Activated CD4-positive, alpha-beta T cell treated with anti-CD3 and anti-CD28 coated beads, Interleukin-2, amount 10 ng/mL, durations not matched to agents 24 days and 14 days (primary cell): ENCODE results near the gene ITGB8. TPM values are rescaled to one million over a fixed set of nuclear protein-coding genes. Genes with fewer than 3 reads are reported as not detected.
A peak's percentile ranks its signal among the peaks of the same experiment; 100 is the strongest.

ENCODE experiments used
- DNase-seq: peaks from one replicate; pipeline ENCODE4 v3.0.0; 2022
- H3K27ac Mint-ChIP-seq: one replicate; pipeline ENCODE4 v1.8.0; 2022; ENCODE audit warnings: mild to moderate bottlenecking, mixed read lengths
- H3K27me3 Mint-ChIP-seq: one replicate; pipeline ENCODE4 v1.8.0; 2022; ENCODE audit warnings: mixed read lengths
- H3K36me3 Mint-ChIP-seq: one replicate; pipeline ENCODE4 v1.8.0; 2022; ENCODE audit warnings: low read depth, mild to moderate bottlenecking, mixed read lengths
- H3K4me1 Mint-ChIP-seq: one replicate; pipeline ENCODE4 v1.8.0; 2021; ENCODE audit warnings: mixed read lengths
- H3K4me3 Mint-ChIP-seq: one replicate; pipeline ENCODE4 v1.8.0; 2022; ENCODE audit warnings: mild to moderate bottlenecking, moderate library complexity, mixed read lengths
- H3K9me3 Mint-ChIP-seq: one replicate; pipeline ENCODE4 v1.8.0; 2021; ENCODE audit warnings: mixed read lengths
- intact Hi-C: fragments of 100-400 bp; cut with micrococcal nuclease; formaldehyde crosslinking; loops from one replicate; pipeline ENCODE4 v1.15.1; 2023
- total RNA-seq: library from RNA; stranded (reverse); gene quantifications from 2 replicates; pipeline ENCODE4 v1.2.3, GENCODE V29; 2022

The ITGB8 gene
- total RNA-seq, 1 donor from 2014 or later = not detected

GRCh38 chr7:20314198-20314597 is 16.5 kb upstream of the ITGB8 start:
- Mint-ChIP-seq H3K9me3 (no peaks in the 10 kb centered on the region), H3K36me3 (no peaks in the 10 kb centered on the region), H3K27ac (no peak overlapping the region), H3K4me1 (no peaks in the 10 kb centered on the region), H3K27me3 (peaks cover 9% of the 10 kb centered on the region), H3K4me3 (no peak overlapping the region)
- no peak for DNase-seq
- intact Hi-C loops = loop anchor here (10.0 kb wide), 1 partner anchor 599 kb away; no protein-coding TSS in a partner anchor

DNA sequence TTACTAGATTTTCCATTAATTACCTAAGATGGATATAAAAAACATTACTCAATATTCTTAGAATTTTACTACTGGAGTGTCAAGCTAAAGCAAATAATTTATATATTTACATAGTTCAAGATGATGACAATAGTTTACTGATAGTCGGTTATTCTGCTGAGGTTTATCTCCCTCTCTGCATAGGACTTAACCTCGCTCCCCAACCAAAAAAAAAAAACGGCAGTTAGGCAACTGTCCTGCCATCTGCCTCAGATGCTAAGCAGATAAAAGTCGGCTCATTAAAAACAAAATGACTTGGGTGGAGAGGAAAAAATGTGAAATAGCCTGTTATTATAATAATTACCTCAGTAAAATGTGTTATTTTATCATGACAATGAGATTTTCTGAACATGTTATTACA is 14.0 kb upstream of the ITGB8 start:
- Mint-ChIP-seq H3K4me3 (no peak overlapping the region), H3K9me3 (no peaks in the 10 kb centered on the region), H3K36me3 (no peaks in the 10 kb centered on the region), H3K4me1 (no peaks in the 10 kb centered on the region), H3K27ac (no peak overlapping the region), H3K27me3 (peaks cover 9% of the 10 kb centered on the region)
- no peak for DNase-seq
- intact Hi-C loops = loop anchor here (10.0 kb wide), 1 partner anchor 602 kb away; no protein-coding TSS in a partner anchor

GRCh38 chr7:20317413-20317812 is 13.3 kb upstream of the ITGB8 start:
- DNase-seq = no peak
- Mint-ChIP-seq H3K9me3 (no peaks in the 10 kb centered on the region), H3K27me3 (peaks cover 9% of the 10 kb centered on the region), H3K4me1 (no peaks in the 10 kb centered on the region), H3K4me3 (no peak overlapping the region), H3K36me3 (no peaks in the 10 kb centered on the region), H3K27ac (no peak overlapping the region)
- intact Hi-C loops = loop anchor here (10.0 kb wide), 1 partner anchor 603 kb away; no protein-coding TSS in a partner anchor

- H3K27me3 Mint-ChIP-seq = peaks cover 7% of the 10 kb centered on the region
- no peak overlapping the region for H3K4me3 Mint-ChIP-seq
- H3K36me3 Mint-ChIP-seq = no peaks in the 10 kb centered on the region
- DNase-seq = no peak
- intact Hi-C loops = loop anchor here (10.0 kb wide), 1 partner anchor 604 kb away; no protein-coding TSS in a partner anchor
- no peak overlapping the region for H3K27ac Mint-ChIP-seq
- H3K4me1 Mint-ChIP-seq = no peaks in the 10 kb centered on the region
- H3K9me3 Mint-ChIP-seq = no peaks in the 10 kb centered on the region
Observed at GRCh38 chr7:20318933-20319332, 11.8 kb upstream of the ITGB8 start.

GRCh38 chr7:20320322-20320721 is 10.4 kb upstream of the ITGB8 start:
- Mint-ChIP-seq H3K27ac (no peak overlapping the region), H3K27me3 (peaks cover 12% of the 10 kb centered on the region), H3K9me3 (no peaks in the 10 kb centered on the region), H3K4me1 (no peaks in the 10 kb centered on the region), H3K36me3 (no peaks in the 10 kb centered on the region), H3K4me3 (no peak overlapping the region)
- intact Hi-C loops = no loop called here
- DNase-seq = no peak

DNA sequence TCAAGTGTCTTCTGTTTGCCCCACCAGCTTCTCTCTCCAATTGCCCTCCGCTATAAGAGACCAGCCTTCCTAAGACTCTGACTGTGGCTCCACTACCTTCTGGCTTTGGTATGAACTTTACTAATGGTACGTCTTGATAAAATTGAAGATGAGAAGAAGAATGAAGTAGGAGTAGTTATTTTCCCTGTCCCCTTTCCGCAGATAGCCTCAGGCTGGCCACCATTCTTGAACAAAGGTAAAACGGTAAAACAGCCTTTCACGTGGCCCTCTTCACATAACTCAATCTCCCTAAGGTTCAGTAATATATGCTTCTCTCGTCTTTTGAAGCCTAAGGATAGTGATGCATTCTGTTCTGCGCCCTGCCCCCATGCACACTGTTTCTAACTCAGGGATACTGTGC is 9.9 kb upstream of the ITGB8 start:
- DNase-seq = no peak
- no peak overlapping the region for H3K27ac Mint-ChIP-seq

GRCh38 chr7:20323595-20323994 is 7.1 kb upstream of the ITGB8 start:
- no peaks in the 10 kb centered on the region for H3K4me1 Mint-ChIP-seq
- peak; percentile 26 for DNase-seq
- intact Hi-C loops = no loop called here
- no peak overlapping the region for H3K4me3 Mint-ChIP-seq
- H3K27me3 Mint-ChIP-seq = peaks cover 37% of the 10 kb centered on the region
- H3K27ac Mint-ChIP-seq = no peak overlapping the region
- no peaks in the 10 kb centered on the region for H3K9me3 Mint-ChIP-seq
- H3K36me3 Mint-ChIP-seq = no peaks in the 10 kb centered on the region

More for the DNA sequence above, 9.9 kb upstream of the ITGB8 start:
- intact Hi-C loops = no loop called here
- no peak overlapping the region for H3K4me3 Mint-ChIP-seq
- H3K27me3 Mint-ChIP-seq = peaks cover 14% of the 10 kb centered on the region
- no peaks in the 10 kb centered on the region for H3K36me3 Mint-ChIP-seq
- H3K4me1 Mint-ChIP-seq = no peaks in the 10 kb centered on the region
- no peaks in the 10 kb centered on the region for H3K9me3 Mint-ChIP-seq

GRCh38 chr7:20326342-20326741 is 4.4 kb upstream of the ITGB8 start:
- no peaks in the 10 kb centered on the region for H3K36me3 Mint-ChIP-seq
- peaks cover 55% of the 10 kb centered on the region for H3K27me3 Mint-ChIP-seq
- no peaks in the 10 kb centered on the region for H3K9me3 Mint-ChIP-seq
- no peak overlapping the region for H3K4me3 Mint-ChIP-seq
- H3K27ac Mint-ChIP-seq = no peak overlapping the region
- intact Hi-C loops = loop anchor here (5.0 kb wide), 1 partner anchor 271 kb away; no protein-coding TSS in a partner anchor
- peak; percentile 45 for DNase-seq
- H3K4me1 Mint-ChIP-seq = peaks cover 15% of the 10 kb centered on the region

DNA sequence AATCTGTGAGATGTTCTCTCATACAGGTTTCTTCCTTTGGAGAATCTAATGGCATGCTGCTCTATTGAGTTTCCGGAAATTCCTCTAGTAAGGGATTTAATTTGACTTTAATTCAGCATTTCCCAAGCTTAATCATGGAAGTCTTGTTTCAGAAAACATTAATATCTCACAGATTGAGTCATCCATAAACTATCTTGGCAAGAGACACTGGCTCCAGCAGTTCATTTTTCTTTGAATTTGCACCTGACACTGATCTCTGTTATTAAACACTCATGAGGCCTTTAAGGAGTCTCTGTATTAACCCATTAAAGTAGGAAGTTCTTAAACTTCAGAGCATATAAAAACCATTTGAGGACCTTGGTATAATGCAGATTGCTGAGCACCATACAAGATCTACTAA is 3.6 kb upstream of the ITGB8 start:
- no peak overlapping the region for H3K27ac Mint-ChIP-seq
- peaks cover 18% of the 10 kb centered on the region for H3K4me1 Mint-ChIP-seq
- H3K9me3 Mint-ChIP-seq = no peaks in the 10 kb centered on the region
- H3K4me3 Mint-ChIP-seq = no peak overlapping the region
- H3K27me3 Mint-ChIP-seq = peaks cover 59% of the 10 kb centered on the region
- DNase-seq = no peak
- H3K36me3 Mint-ChIP-seq = no peaks in the 10 kb centered on the region
- intact Hi-C loops = loop anchor here (5.0 kb wide), 1 partner anchor 270 kb away; no protein-coding TSS in a partner anchor

DNA sequence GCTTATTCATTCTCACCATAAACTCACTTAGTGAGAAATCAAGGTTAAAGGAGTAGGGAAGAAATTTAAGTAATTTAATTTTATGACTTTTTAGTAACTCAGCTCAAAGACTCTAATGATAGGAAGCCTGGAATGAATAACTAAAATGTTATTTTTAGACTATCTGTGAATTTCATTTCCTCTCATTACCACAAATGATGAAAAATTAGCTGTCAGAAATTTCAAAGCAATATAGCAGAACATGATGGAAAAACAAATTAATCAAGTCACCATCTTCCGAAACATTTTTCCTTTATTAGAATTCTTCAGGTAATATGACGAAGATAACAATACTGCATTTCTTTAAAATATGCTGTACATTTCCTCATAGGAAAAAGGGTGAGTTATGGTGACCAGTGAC is 2.7 kb upstream of the ITGB8 start:
- intact Hi-C loops = loop anchor here (5.0 kb wide), 1 partner anchor 269 kb away; no protein-coding TSS in a partner anchor
- Mint-ChIP-seq H3K27ac (no peak overlapping the region), H3K9me3 (no peaks in the 10 kb centered on the region), H3K4me1 (peaks cover 18% of the 10 kb centered on the region), H3K4me3 (no peak overlapping the region), H3K36me3 (no peaks in the 10 kb centered on the region), H3K27me3 (peaks cover 66% of the 10 kb centered on the region)
- no peak for DNase-seq

- peaks cover 68% of the 10 kb centered on the region for H3K27me3 Mint-ChIP-seq
- peaks cover 18% of the 10 kb centered on the region for H3K4me1 Mint-ChIP-seq
- no peak for DNase-seq
- intact Hi-C loops = loop anchor here (5.0 kb wide), 1 partner anchor 269 kb away; no protein-coding TSS in a partner anchor
- no peaks in the 10 kb centered on the region for H3K9me3 Mint-ChIP-seq
- no peak overlapping the region for H3K4me3 Mint-ChIP-seq
- H3K36me3 Mint-ChIP-seq = no peaks in the 10 kb centered on the region
- no peak overlapping the region for H3K27ac Mint-ChIP-seq
Observed at GRCh38 chr7:20328692-20329091, 2.0 kb upstream of the ITGB8 start.

- peak; percentile 58 for DNase-seq
- H3K36me3 Mint-ChIP-seq = no peaks in the 10 kb centered on the region
- H3K9me3 Mint-ChIP-seq = no peaks in the 10 kb centered on the region
- H3K4me3 Mint-ChIP-seq = peak overlapping the region; percentile 87
- peaks cover 18% of the 10 kb centered on the region for H3K4me1 Mint-ChIP-seq
- intact Hi-C loops = loop anchor here (5.0 kb wide), 2 partner anchors 47 to 268 kb away; no protein-coding TSS in a partner anchor
- H3K27ac Mint-ChIP-seq = peak overlapping the region; percentile 80
- H3K27me3 Mint-ChIP-seq = peaks cover 70% of the 10 kb centered on the region
Observed at GRCh38 chr7:20329389-20330238, 1.1 kb upstream of the ITGB8 start.

GRCh38 chr7:20330928-20331909 is 519 bp downstream of the ITGB8 start:
- no peak overlapping the region for H3K27ac Mint-ChIP-seq
- peak overlapping the region; percentile 87 for H3K4me3 Mint-ChIP-seq
- H3K36me3 Mint-ChIP-seq = no peaks in the 10 kb centered on the region
- H3K27me3 Mint-ChIP-seq = peaks cover 66% of the 10 kb centered on the region
- peaks cover 18% of the 10 kb centered on the region for H3K4me1 Mint-ChIP-seq
- no peaks in the 10 kb centered on the region for H3K9me3 Mint-ChIP-seq
- intact Hi-C loops = loop anchor here (5.0 kb wide), 1 partner anchor 49 kb away; no protein-coding TSS in a partner anchor
- peak; percentile 72 for DNase-seq
